Thyroid gland (tissue), 4 donors: ENCODE measurements around the gene POU6F2.

Experiments used
- POLR2A ChIP-seq, 2 donors: fragments of 450-650 bp; IDR thresholded peaks; one replicate each; pipeline ENCODE4 v1.6.1; 2017; ENCODE audit warnings: antibody characterized with exemption in 2 of 2, mild to moderate bottlenecking in 2 of 2, moderate library complexity in 1 of 2
- TF ChIP-seq, protein P1 (sequence below), 6 experiments: fragments of 200-600 bp in 3 of 6; fragments of 450-650 bp in 3 of 6; sonication (generic) in 3 of 6; IDR thresholded peaks; one replicate each; pipeline ENCODE4 v1.5.1; 2016 to 2019; ENCODE audit warnings: antibody characterized with exemption in 6 of 6, mild to moderate bottlenecking in 2 of 6, inconsistent platforms in 1 of 6, moderate library complexity in 1 of 6

GRCh38 chr7:39054731-39055130, 77.0 kb downstream of the POU6F2 start:
- TF ChIP-seq, protein P1, sequence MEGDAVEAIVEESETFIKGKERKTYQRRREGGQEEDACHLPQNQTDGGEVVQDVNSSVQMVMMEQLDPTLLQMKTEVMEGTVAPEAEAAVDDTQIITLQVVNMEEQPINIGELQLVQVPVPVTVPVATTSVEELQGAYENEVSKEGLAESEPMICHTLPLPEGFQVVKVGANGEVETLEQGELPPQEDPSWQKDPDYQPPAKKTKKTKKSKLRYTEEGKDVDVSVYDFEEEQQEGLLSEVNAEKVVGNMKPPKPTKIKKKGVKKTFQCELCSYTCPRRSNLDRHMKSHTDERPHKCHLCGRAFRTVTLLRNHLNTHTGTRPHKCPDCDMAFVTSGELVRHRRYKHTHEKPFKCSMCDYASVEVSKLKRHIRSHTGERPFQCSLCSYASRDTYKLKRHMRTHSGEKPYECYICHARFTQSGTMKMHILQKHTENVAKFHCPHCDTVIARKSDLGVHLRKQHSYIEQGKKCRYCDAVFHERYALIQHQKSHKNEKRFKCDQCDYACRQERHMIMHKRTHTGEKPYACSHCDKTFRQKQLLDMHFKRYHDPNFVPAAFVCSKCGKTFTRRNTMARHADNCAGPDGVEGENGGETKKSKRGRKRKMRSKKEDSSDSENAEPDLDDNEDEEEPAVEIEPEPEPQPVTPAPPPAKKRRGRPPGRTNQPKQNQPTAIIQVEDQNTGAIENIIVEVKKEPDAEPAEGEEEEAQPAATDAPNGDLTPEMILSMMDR (IDR thresholded peaks at IDR 0.05): no peak
- TF ChIP-seq POLR2A (IDR thresholded peaks at IDR 0.05): no peak
